SK-N-SH treated with all-trans-retinoic acid at 6 μM for 48 hours (cell line): ENCODE measurements around the gene ABCF3.

Source experiments
- ATAC-seq: fragments of 200-7000 bp; cut with Tn5 transposase; 3 replicates; pipeline ENCODE4 v1.9.1; 2020; ENCODE audit warnings: mild to moderate bottlenecking, moderate library complexity
- ARNTL ChIP-seq: fragments of 450-650 bp; formaldehyde crosslinking; IDR thresholded peaks from 2 replicates; pipeline ENCODE4 v1.5.0; 2020; ENCODE audit warnings: low read depth, mild to moderate bottlenecking, moderate library complexity, borderline replicate concordance
- BACH2 ChIP-seq: fragments of 250-450 bp; sonication (Bioruptor Pico); IDR thresholded peaks from 2 replicates; pipeline ENCODE4 v1.9.0; 2021; ENCODE audit warnings: mild to moderate bottlenecking, borderline replicate concordance
- CSDC2 ChIP-seq: fragments of 250-450 bp; sonication (Bioruptor Pico); IDR thresholded peaks from 2 replicates; pipeline ENCODE4 v1.5.0; 2020; ENCODE audit warnings: mild to moderate bottlenecking, moderate library complexity
- ESRRG ChIP-seq: fragments of 250-450 bp; sonication (Bioruptor Pico); IDR thresholded peaks from 2 replicates; pipeline ENCODE4 v1.6.1; 2021; ENCODE audit warnings: mild to moderate bottlenecking
- GLIS3 ChIP-seq: fragments of 250-450 bp; sonication (Bioruptor Pico); IDR thresholded peaks from 2 replicates; pipeline ENCODE4 v1.5.0; 2020; ENCODE audit warnings: mild to moderate bottlenecking, moderate library complexity
- ISL1 ChIP-seq: fragments of 250-450 bp; sonication (Bioruptor Pico); IDR thresholded peaks from 2 replicates; pipeline ENCODE4 v2.1.2; 2022; ENCODE audit warnings: mild to moderate bottlenecking, moderate library complexity
- OSR1 ChIP-seq: fragments of 250-450 bp; sonication (Bioruptor Pico); IDR thresholded peaks from 2 replicates; pipeline ENCODE4 v1.8.0; 2022; ENCODE audit warnings: moderate library complexity, mild to moderate bottlenecking, inconsistent platforms
- RARB ChIP-seq: fragments of 250-450 bp; sonication (Bioruptor Pico); IDR thresholded peaks from 2 replicates; pipeline ENCODE4 v1.8.0; 2021; ENCODE audit warnings: mild to moderate bottlenecking, moderate library complexity
- SNAI2 ChIP-seq: fragments of 250-450 bp; sonication (Bioruptor Pico); IDR thresholded peaks from 2 replicates; pipeline ENCODE4 v1.5.0; 2020; ENCODE audit warnings: mild to moderate bottlenecking, moderate library complexity
- ZC3H10 ChIP-seq: fragments of 250-450 bp; sonication (Bioruptor Pico); IDR thresholded peaks from 2 replicates; pipeline ENCODE4 v1.5.1; 2021; ENCODE audit warnings: mild to moderate bottlenecking, moderate library complexity
- ZFP3 ChIP-seq: fragments of 250-450 bp; sonication (Bioruptor Pico); IDR thresholded peaks from 2 replicates; pipeline ENCODE4 v1.5.0; 2020; ENCODE audit warnings: mild to moderate bottlenecking, moderate library complexity
- ZFP30 ChIP-seq: fragments of 450-650 bp; formaldehyde crosslinking; IDR thresholded peaks from 2 replicates; pipeline ENCODE4 v1.5.0; 2022; ENCODE audit warnings: mild to moderate bottlenecking, moderate library complexity
- ZNF565 ChIP-seq: fragments of 450-650 bp; formaldehyde crosslinking; conservative IDR thresholded peaks from 2 replicates; pipeline ENCODE4 v1.5.0; 2020; ENCODE audit warnings: low read depth, mild to moderate bottlenecking, moderate library complexity
- ZNF70 ChIP-seq: fragments of 450-650 bp; formaldehyde crosslinking; IDR thresholded peaks from 2 replicates; pipeline ENCODE4 v1.5.0; 2020; ENCODE audit warnings: mild to moderate bottlenecking, moderate library complexity
- ZNF8 ChIP-seq: fragments of 450-650 bp; formaldehyde crosslinking; IDR thresholded peaks from 2 replicates; pipeline ENCODE4 v1.5.0; 2020; ENCODE audit warnings: mild to moderate bottlenecking, moderate library complexity
- TF ChIP-seq, protein P1 (sequence below): fragments of 250-450 bp; sonication (Bioruptor Pico); IDR thresholded peaks from 2 replicates; pipeline ENCODE4 v1.8.0; 2020; ENCODE audit warnings: mild to moderate bottlenecking, moderate library complexity, borderline replicate concordance
- TF ChIP-seq, protein P2 (sequence below): fragments of 250-450 bp; sonication (Bioruptor Pico); IDR thresholded peaks from 2 replicates; pipeline ENCODE4 v1.5.1; 2021; ENCODE audit warnings: mild to moderate bottlenecking, moderate library complexity
- TF ChIP-seq, protein P3 (sequence below): fragments of 250-450 bp; sonication (Bioruptor Pico); IDR thresholded peaks from 2 replicates; pipeline ENCODE4 v1.5.1; 2020; ENCODE audit warnings: low read depth, mild to moderate bottlenecking, moderate library complexity
- TF ChIP-seq, protein P4 (sequence below): fragments of 250-450 bp; sonication (Bioruptor Pico); IDR thresholded peaks from 2 replicates; pipeline ENCODE4 v1.8.0; 2021; ENCODE audit warnings: low read depth, mild to moderate bottlenecking, moderate library complexity, borderline replicate concordance

The ABCF3 gene

DNA sequence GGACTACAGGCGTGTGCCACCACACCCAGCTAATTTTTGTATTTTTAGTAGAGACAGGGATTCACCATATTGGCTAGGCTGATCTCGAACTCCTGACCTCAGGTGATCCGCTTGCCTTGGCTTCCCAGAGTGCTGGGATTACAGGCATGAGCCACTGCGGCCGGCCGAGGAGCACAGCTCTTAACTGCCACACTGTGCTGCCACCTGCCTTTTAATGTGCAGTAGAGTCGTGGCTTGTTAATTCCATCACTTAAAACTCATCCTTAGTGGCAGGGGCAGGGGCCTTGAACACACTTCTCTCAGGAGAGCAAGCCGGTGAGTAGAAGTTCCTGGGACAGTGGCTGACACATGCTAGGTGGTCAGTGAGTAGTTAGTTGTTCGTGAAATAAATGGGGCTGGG lies 12.5 kb downstream of the ABCF3 start:
- TF ChIP-seq ZNF8 (CRISPR knock-in tag), result no peak
- no peak for TF ChIP-seq OSR1 (CRISPR knock-in tag)
- no peak for TF ChIP-seq ARNTL
- no peak for TF ChIP-seq ISL1 (CRISPR knock-in tag)
- no peak for ATAC-seq

DNA sequence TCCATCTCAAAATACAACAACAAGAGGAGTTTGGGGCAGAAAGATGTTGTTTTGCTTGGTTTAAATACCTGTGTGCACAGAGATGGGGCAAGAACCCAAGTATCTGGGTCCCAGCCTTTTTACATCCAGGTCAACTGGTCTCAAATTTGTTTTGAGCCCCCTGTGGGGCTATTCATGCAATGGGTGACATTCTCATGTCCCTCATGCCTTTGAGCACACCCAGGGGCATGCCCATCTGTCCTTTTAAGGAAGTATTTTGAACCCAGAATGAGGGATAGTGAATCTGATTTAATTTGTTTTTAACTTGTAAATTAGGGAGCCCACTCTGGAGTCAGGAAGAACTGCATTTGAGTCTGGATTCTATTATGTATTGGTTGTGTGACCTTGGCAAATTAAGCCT lies 14.8 kb downstream of the ABCF3 start:
- no peak for TF ChIP-seq ZNF8 (CRISPR knock-in tag)
- no peak for TF ChIP-seq GLIS3 (CRISPR knock-in tag)
- ATAC-seq, result no peak

DNA sequence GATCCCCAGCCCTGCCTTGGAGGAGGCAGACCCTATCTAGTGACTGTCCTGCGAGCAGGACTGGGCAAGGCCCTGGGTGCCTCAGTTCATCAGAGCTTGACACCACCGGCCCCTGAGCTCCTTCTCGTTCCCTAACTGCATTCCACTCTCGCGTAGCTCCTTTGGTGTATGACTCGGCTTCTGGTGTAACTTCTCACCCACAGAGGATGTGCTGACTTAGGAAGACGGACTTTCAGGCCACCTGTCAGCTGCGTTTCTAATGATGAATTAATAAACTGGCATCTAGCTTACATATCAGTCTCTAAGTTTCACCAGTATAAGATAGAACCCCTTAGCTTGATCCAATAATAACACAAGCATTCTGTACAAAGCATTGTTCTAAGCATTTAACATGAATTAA lies 17.5 kb downstream of the ABCF3 start:
- no peak for TF ChIP-seq ZC3H10
- no peak for TF ChIP-seq GLIS3 (CRISPR knock-in tag)
- TF ChIP-seq ISL1 (CRISPR knock-in tag), result no peak
- TF ChIP-seq OSR1 (CRISPR knock-in tag), result no peak
- TF ChIP-seq, protein P1, sequence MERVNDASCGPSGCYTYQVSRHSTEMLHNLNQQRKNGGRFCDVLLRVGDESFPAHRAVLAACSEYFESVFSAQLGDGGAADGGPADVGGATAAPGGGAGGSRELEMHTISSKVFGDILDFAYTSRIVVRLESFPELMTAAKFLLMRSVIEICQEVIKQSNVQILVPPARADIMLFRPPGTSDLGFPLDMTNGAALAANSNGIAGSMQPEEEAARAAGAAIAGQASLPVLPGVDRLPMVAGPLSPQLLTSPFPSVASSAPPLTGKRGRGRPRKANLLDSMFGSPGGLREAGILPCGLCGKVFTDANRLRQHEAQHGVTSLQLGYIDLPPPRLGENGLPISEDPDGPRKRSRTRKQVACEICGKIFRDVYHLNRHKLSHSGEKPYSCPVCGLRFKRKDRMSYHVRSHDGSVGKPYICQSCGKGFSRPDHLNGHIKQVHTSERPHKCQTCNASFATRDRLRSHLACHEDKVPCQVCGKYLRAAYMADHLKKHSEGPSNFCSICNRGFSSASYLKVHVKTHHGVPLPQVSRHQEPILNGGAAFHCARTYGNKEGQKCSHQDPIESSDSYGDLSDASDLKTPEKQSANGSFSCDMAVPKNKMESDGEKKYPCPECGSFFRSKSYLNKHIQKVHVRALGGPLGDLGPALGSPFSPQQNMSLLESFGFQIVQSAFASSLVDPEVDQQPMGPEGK, result no peak
- TF ChIP-seq ZNF70, result no peak
- no peak for TF ChIP-seq ZNF565
- TF ChIP-seq BACH2 (CRISPR knock-in tag), result no peak
- ATAC-seq, result no peak

DNA sequence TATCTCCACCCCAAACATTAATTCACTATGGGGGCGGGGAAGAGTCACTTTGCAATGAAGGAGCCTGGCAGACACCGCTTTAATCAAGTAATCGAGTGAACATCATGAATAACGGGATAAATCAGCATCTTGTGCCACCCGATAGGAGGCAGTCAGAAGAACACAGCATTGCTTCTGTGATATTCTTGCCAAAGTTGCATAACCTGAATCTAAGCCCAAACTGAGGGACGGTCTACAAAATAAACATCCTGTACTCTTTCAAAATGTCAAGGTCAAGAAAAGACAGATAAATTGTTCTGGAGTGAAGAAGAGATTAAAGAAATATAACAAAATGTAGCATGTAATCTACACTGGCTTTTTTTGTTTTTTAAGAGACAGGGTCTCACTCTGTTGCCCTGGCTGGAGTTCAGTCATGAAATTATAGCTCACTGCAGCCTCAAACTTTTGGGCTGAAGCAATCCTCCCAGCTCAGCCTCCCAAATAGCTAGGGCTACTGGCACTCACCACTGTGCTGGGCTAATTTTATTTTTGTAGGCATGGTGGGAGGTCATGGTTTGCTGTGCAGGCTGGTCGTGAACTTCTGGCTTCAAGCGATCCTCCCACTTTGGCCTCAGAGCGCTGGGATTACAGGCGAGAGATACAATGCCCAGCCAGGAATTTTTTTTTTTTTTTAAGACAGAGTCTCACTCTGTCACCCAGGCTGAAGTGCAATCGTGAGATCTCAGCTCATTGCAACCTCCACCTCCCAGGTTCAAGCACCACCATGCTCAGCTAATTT lies 23.3 kb downstream of the ABCF3 start:
- TF ChIP-seq RARB, result no peak
- TF ChIP-seq ZNF70, result no peak
- TF ChIP-seq, protein P2, sequence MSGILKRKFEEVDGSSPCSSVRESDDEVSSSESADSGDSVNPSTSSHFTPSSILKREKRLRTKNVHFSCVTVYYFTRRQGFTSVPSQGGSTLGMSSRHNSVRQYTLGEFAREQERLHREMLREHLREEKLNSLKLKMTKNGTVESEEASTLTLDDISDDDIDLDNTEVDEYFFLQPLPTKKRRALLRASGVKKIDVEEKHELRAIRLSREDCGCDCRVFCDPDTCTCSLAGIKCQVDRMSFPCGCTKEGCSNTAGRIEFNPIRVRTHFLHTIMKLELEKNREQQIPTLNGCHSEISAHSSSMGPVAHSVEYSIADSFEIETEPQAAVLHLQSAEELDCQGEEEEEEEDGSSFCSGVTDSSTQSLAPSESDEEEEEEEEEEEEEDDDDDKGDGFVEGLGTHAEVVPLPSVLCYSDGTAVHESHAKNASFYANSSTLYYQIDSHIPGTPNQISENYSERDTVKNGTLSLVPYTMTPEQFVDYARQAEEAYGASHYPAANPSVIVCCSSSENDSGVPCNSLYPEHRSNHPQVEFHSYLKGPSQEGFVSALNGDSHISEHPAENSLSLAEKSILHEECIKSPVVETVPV (CRISPR knock-in tag), result no peak
- no peak for TF ChIP-seq CSDC2
- no peak for TF ChIP-seq OSR1 (CRISPR knock-in tag)
- no peak for TF ChIP-seq ZNF565
- TF ChIP-seq ZNF8 (CRISPR knock-in tag), result no peak
- TF ChIP-seq, protein P3, sequence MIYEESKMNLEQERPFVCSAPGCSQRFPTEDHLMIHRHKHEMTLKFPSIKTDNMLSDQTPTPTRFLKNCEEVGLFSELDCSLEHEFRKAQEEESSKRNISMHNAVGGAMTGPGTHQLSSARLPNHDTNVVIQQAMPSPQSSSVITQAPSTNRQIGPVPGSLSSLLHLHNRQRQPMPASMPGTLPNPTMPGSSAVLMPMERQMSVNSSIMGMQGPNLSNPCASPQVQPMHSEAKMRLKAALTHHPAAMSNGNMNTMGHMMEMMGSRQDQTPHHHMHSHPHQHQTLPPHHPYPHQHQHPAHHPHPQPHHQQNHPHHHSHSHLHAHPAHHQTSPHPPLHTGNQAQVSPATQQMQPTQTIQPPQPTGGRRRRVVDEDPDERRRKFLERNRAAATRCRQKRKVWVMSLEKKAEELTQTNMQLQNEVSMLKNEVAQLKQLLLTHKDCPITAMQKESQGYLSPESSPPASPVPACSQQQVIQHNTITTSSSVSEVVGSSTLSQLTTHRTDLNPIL (CRISPR knock-in tag), result no peak
- no peak for TF ChIP-seq ISL1 (CRISPR knock-in tag)
- TF ChIP-seq ZFP3 (CRISPR knock-in tag), result no peak
- TF ChIP-seq, protein P4, sequence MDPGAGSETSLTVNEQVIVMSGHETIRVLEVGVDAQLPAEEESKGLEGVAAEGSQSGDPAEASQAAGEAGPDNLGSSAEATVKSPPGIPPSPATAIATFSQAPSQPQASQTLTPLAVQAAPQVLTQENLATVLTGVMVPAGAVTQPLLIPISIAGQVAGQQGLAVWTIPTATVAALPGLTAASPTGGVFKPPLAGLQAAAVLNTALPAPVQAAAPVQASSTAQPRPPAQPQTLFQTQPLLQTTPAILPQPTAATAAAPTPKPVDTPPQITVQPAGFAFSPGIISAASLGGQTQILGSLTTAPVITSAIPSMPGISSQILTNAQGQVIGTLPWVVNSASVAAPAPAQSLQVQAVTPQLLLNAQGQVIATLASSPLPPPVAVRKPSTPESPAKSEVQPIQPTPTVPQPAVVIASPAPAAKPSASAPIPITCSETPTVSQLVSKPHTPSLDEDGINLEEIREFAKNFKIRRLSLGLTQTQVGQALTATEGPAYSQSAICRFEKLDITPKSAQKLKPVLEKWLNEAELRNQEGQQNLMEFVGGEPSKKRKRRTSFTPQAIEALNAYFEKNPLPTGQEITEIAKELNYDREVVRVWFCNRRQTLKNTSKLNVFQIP (CRISPR knock-in tag), result no peak

DNA sequence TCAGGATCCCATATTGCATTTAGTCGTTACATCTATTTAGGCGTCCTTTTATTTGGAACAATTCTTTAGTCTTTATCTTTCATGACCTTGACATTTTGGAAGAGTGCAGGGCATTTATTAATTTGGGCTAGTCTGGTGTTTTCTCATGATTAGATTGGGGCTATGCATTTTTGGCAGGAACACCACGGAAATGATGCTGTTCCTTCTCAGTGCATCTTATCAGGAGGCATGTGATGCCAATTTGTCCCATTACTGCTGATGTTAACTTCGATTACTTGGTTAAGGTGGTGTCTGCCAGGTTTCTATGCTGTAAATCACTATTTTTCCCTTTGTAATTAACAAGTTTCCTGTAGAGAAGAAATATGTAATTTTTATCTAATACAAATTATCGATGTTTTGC lies 25.3 kb downstream of the ABCF3 start:
- ATAC-seq, result no peak; the same call in 2 of the 3 replicates
- TF ChIP-seq ZNF565 (no peak), RARB (no peak), CSDC2 (no peak), ZC3H10 (no peak), ZNF70 (no peak; the same call in 1 of the 2 replicates), SNAI2 (CRISPR knock-in tag) (no peak), ZFP30 (CRISPR knock-in tag) (no peak), ZNF8 (CRISPR knock-in tag) (peak; percentile 31; the same call in 1 of the 2 replicates), ESRRG (CRISPR knock-in tag) (peak; percentile 94), GLIS3 (CRISPR knock-in tag) (peak; percentile 89; the same call in 1 of the 2 replicates)
- TF ChIP-seq, protein P1, result no peak
- TF ChIP-seq, protein P2 (CRISPR knock-in tag), result peak; percentile 91
- TF ChIP-seq, protein P3 (CRISPR knock-in tag), result 0 out of 2 replicates have a peak, but pooled peaks have one; percentile 34
- TF ChIP-seq, protein P4 (CRISPR knock-in tag), result no peak; the same call in 1 of the 2 replicates

More for the DNA sequence above, 23.3 kb downstream of the ABCF3 start:
- no peak for ATAC-seq
